Left forelimb (tissue), 1 donor: ENCODE measurements around the gene BCS1L.
"Not testable (repeated sequence)": the region's sequence is repeated elsewhere in the genome, so short reads cannot be mapped to it uniquely, and the experiment has no call there.

Experiments used
- DNase-seq: peaks from one replicate; pipeline ENCODE4 v3.0.0-alpha.2; 2018; ENCODE audit warnings: low spot score

Gene BCS1L

GRCh38 chr2:218662377-218662776 lies 2.9 kb downstream of the BCS1L start:
- no peak for DNase-seq

DNA sequence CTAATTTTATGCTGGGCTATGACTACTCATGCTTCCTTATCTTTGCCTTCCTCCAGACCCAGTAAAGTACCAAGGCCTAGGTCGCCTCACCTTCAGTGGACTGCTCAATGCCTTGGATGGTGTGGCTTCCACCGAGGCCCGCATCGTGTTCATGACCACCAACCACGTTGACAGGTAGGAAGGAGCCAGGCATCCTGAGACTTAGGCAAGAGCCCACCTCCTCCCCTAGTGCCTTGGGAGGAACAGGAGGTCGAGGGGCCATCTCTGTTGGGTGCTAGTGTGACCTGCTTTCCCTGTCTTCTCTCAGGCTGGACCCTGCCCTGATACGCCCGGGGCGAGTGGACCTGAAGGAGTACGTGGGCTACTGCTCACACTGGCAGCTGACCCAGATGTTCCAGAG lies 3.3 kb downstream of the BCS1L start:
- no peak for DNase-seq

DNA sequence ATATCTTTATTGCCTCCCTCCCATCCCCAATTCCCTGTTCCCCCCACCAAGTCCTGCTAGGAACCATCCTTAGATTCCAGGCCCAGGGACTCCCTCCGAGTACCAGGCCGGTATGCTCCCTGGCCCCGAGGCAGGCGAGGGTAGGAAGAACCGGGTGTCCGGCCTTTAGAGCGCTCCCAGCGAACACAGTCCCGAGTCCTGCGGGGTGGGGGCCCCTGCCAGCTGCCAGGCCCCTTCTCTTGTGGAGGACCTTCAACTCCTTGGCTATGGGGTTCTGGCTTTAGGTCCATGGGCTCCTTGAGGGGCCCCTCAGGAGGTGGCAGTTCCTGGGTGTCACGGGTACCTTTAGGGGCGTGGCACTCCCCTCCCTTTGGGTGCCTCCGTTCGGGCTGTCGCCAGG lies 4.4 kb downstream of the BCS1L start:
- DNase-seq = no peak

- DNase-seq = no peak
Observed at GRCh38 chr2:218664653-218665052, 5.2 kb downstream of the BCS1L start.

GRCh38 chr2:218671097-218671653 lies 11.7 kb downstream of the BCS1L start:
- no peak for DNase-seq

GRCh38 chr2:218671654-218672566 lies 12.4 kb downstream of the BCS1L start, which contains the start of the genes RNF25 and STK36:
TSS of gene RNF25 (minus strand) at chr2:218672002. CDS start at chr2:218671970, 32 bp downstream.
TSS of gene STK36 (plus strand) at chr2:218672086. CDS start at chr2:218672830, 744 bp downstream.
- DNase-seq = peak; percentile 92

GRCh38 chr2:218679119-218679518 lies 19.6 kb downstream of the BCS1L start:
- DNase-seq = no peak

DNA sequence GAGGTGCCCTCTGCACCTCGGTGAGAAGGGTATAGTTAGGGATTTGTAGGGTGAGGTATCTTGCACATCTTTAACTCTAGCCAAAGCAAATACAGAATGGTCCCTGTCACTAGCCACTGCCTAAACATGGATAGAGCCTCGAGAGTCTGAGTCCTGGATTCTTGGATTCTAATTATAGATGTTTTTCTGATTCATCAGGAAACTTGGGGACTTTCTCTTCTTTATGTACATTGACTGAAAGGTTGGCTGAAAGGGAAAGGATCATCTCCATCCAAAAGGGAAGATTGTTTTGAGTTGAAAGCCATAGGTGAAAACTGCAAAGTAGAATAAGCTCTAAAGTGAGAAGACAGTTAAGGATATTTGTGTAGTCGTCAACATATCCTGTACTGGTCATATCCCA lies 20.6 kb downstream of the BCS1L start:
- no peak for DNase-seq

GRCh38 chr2:218687400-218688060 lies 28.0 kb downstream of the BCS1L start:
- DNase-seq = not testable (repeated sequence)

GRCh38 chr2:218691234-218691633 lies 31.8 kb downstream of the BCS1L start:
- DNase-seq = no peak

- no peak for DNase-seq
Observed at GRCh38 chr2:218694405-218695145, 35.1 kb downstream of the BCS1L start.

- DNase-seq = no peak
Observed at GRCh38 chr2:218698885-218699284, 39.4 kb downstream of the BCS1L start.

GRCh38 chr2:218701806-218702205 lies 42.3 kb downstream of the BCS1L start:
- DNase-seq = no peak

DNA sequence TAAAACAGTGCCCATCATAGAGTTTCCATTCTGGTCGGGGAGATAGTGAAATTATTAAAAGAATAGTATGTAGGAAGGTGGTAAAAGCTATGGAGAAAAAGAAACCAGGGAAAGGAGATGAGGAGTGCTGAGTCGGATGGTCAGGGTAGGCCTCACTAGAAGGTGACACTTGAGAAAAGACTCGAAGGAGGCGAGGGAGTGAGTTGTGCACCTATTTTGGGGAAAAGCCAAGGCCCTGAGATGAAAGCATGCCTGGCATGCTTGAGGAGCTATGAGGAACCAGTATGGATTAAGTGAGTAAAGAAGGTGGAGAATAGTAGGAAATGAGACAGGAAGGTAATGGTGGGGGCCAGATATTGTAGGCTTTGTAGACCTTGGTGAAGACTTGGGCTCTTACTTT lies 43.9 kb downstream of the BCS1L start:
- no peak for DNase-seq

DNA sequence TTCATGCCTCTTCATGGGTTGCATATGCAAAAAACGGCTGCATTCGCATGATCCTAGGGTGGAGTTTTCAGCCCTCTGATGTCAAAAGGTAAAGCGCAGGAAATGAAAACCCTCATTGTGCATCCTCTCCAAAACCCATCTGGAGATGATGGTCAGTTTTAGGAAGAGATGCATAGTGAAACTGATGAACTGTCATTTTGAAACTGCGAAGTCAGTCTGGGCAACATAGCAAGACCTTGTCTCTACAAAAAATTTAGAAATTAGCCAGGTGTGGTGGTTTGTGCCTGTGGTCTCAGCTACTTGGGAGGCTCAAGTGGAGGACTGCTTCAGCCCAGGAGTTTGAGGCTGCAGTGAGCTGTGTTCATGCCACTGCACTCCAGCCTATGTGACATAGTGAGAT lies 48.6 kb downstream of the BCS1L start:
- no peak for DNase-seq

DNA sequence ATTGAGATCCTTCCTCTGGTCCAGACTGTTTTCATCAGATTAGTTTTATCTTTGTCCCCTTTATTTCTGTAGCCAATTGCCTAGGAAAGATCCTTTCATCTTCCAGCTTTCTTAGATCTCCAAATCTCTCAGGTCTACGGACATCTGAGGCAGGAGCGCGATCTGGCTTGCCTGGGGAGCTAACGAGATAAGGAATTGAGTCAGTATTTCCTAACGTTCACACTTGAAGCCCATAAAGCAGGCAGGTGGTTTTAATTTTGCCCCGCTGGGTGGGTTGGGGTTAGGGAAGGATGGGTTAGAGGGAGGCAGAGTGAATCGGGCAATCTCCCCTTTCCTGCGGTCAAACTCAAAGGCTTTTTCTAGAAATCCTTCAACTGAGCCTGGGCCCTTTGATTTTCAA lies 50.4 kb downstream of the BCS1L start:
- DNase-seq = no peak

- DNase-seq = no peak
Observed at GRCh38 chr2:218710334-218710686, 50.8 kb downstream of the BCS1L start.

DNA sequence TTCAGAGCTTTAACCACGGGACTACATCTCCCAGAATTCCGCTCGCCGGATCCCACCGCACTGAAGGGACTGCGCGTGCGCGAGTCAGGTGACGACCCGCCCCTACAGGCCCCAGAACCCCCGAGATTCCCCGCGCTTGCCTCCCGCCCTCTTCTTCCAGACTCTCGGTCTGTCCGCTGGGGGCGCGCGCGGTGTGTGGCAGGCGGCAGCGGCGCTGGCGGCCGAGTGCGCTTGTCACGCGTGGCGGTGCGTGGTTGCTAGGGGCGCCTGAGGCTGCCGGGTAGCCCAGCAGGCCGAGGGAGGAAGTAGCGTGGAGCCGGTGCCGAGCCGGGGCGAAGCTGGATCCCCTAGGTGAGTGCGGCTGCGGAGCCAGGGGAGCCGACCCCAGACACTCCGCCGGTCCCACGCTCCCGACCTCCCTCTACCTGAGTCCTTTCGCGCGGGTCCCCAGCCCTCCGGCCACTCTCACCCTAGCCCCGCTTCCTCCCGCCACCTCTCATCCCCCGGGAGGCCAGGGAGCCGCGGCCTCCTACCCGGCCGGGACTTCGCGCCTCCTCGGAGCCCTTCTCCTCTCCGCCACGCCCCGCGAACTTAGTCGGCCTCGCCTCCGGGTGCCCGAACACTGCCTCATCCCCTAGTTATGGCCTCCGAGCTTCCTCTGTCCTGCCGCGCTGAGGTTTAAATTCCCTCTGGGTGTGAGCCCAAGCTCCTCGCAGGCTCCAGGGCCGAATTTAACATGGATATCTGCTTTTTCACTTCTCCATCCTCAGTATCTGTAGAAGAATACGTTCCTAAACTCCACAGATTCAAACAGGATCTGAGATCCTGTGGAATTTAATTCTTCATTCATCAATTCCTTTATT lies 51.4 kb downstream of the BCS1L start, which contains the start of gene TTLL4:
TSS of gene TTLL4 (plus strand) at position 149 of the 863 bp plus-strand sequence. CDS start 26,842 bp downstream, outside the sequence.
- DNase-seq = peak; percentile 98

GRCh38 chr2:218711550-218711929 lies 52.1 kb downstream of the BCS1L start:
- no peak for DNase-seq
